Immature natural killer cell (primary cell): ENCODE measurements around the gene MRPL40. TPM values are rescaled to one million over a fixed set of nuclear protein-coding genes. Genes with fewer than 3 reads are reported as not detected.

Experiments
- DNase-seq, 3 donors: peaks; one replicate each; pipeline ENCODE4 v3.0.0; 2022; ENCODE audit warnings: mixed read lengths in 1 of 3
- H3K27ac Mint-ChIP-seq, 6 donors: one replicate each; pipeline ENCODE4 v1.8.0; 2020; ENCODE audit warnings: mixed read lengths in 6 of 6, mild to moderate bottlenecking in 5 of 6, inconsistent platforms in 4 of 6, moderate library complexity in 3 of 6
- H3K27me3 Mint-ChIP-seq, 3 donors: one replicate each; pipeline ENCODE4 v1.8.0; 2020 to 2021; ENCODE audit warnings: low read depth in 3 of 3, mild to moderate bottlenecking in 3 of 3, mixed read lengths in 3 of 3, moderate library complexity in 3 of 3, inconsistent platforms in 1 of 3
- H3K36me3 Mint-ChIP-seq, 3 donors: one replicate each; pipeline ENCODE4 v1.8.0; 2020; ENCODE audit warnings: mixed read lengths in 3 of 3, inconsistent platforms in 2 of 3, mild to moderate bottlenecking in 2 of 3
- H3K4me1 Mint-ChIP-seq, 2 donors: one replicate each; pipeline ENCODE4 v1.8.0; 2020; ENCODE audit warnings: inconsistent platforms in 2 of 2, mild to moderate bottlenecking in 2 of 2, mixed read lengths in 2 of 2, moderate library complexity in 1 of 2
- H3K4me3 Mint-ChIP-seq, 5 donors: one replicate each; pipeline ENCODE4 v1.8.0; 2020; ENCODE audit warnings: mild to moderate bottlenecking in 5 of 5, mixed read lengths in 5 of 5, inconsistent platforms in 3 of 5, moderate library complexity in 3 of 5
- H3K9me3 Mint-ChIP-seq, 6 donors: one replicate each; pipeline ENCODE4 v1.8.0; 2020; ENCODE audit warnings: mild to moderate bottlenecking in 6 of 6, mixed read lengths in 6 of 6, inconsistent platforms in 4 of 6, moderate library complexity in 3 of 6
- polyA plus RNA-seq, 3 donors: library from polyadenylated mRNA; unstranded; fragments of 300-500 nt; fragmentation: Illumina TruSeq; gene quantifications; one replicate each; pipeline ENCODE4 v1.2.3, GENCODE V29; 2021

The MRPL40 gene
- polyA plus RNA-seq, 3 donors from 2014 or later, result 64.7 to 85.1 (median 77.9) TPM

- no peaks in the 10 kb centered on the region for H3K9me3 Mint-ChIP-seq
- H3K27ac Mint-ChIP-seq, result peak overlapping the region; percentile 66 to 96 (median 77)
- no peak for DNase-seq
- peak overlapping the region in 2 of 5 donors; percentile 16 to 20 for H3K4me3 Mint-ChIP-seq
- peaks cover 54 to 80% of the 10 kb centered on the region in 2 donors for H3K4me1 Mint-ChIP-seq
- peaks cover 0 to 3% (median 0%) of the 10 kb centered on the region in 3 donors for H3K27me3 Mint-ChIP-seq
- peaks cover 5 to 24% (median 8%) of the 10 kb centered on the region in 3 donors for H3K36me3 Mint-ChIP-seq
These were observed 20.7 kb upstream of the MRPL40 start for GRCh38 chr22:19411690-19412045.

GRCh38 chr22:19412478-19412877 lies 19.9 kb upstream of the MRPL40 start:
- peak overlapping the region; percentile 69 to 96 (median 76) for H3K27ac Mint-ChIP-seq

DNA sequence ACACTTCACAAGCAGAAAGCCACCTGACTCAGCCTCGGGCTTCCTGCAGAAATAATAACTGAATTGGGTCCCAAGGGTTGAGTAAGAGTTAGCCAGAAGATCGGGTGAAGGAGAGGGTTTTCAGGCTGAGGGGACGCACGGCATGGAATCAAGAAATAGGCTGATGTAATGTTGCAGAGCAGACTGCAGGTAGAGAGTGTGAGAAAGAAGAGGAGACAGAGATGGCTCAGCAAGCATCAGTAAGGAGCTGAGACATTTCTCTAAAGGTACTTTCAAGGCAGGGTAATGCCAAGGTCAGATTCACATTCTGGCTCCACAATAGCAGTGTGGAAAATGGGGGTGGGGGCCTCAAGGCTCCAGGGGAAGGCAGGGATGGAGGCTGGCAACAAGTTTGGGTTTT lies 19.4 kb upstream of the MRPL40 start:
- peaks cover 67 to 82% of the 10 kb centered on the region in 2 donors for H3K4me1 Mint-ChIP-seq
- H3K4me3 Mint-ChIP-seq, result peak overlapping the region in 1 of 5 donors; percentile 24
- peaks cover 0 to 3% (median 0%) of the 10 kb centered on the region in 3 donors for H3K27me3 Mint-ChIP-seq
- H3K9me3 Mint-ChIP-seq, result no peaks in the 10 kb centered on the region
- H3K27ac Mint-ChIP-seq, result peak overlapping the region; percentile 69 to 96 (median 76)
- H3K36me3 Mint-ChIP-seq, result peaks cover 0 to 12% (median 5%) of the 10 kb centered on the region in 3 donors
- no peak for DNase-seq

More at GRCh38 chr22:19412478-19412877, 19.9 kb upstream of the MRPL40 start:
- peak overlapping the region in 2 of 5 donors; percentile 3 to 24 for H3K4me3 Mint-ChIP-seq
- H3K36me3 Mint-ChIP-seq, result peaks cover 3 to 16% (median 5%) of the 10 kb centered on the region in 3 donors
- no peak for DNase-seq
- no peaks in the 10 kb centered on the region for H3K9me3 Mint-ChIP-seq
- H3K4me1 Mint-ChIP-seq, result peaks cover 62 to 82% of the 10 kb centered on the region in 2 donors
- peaks cover 0 to 3% (median 0%) of the 10 kb centered on the region in 3 donors for H3K27me3 Mint-ChIP-seq

GRCh38 chr22:19419086-19419463 lies 13.3 kb upstream of the MRPL40 start:
- peaks cover 0 to 19% (median 16%) of the 10 kb centered on the region in 3 donors for H3K27me3 Mint-ChIP-seq
- peaks cover 93 to 100% of the 10 kb centered on the region in 2 donors for H3K4me1 Mint-ChIP-seq
- DNase-seq, result peak in 1 of 3 donors; percentile 21

DNA sequence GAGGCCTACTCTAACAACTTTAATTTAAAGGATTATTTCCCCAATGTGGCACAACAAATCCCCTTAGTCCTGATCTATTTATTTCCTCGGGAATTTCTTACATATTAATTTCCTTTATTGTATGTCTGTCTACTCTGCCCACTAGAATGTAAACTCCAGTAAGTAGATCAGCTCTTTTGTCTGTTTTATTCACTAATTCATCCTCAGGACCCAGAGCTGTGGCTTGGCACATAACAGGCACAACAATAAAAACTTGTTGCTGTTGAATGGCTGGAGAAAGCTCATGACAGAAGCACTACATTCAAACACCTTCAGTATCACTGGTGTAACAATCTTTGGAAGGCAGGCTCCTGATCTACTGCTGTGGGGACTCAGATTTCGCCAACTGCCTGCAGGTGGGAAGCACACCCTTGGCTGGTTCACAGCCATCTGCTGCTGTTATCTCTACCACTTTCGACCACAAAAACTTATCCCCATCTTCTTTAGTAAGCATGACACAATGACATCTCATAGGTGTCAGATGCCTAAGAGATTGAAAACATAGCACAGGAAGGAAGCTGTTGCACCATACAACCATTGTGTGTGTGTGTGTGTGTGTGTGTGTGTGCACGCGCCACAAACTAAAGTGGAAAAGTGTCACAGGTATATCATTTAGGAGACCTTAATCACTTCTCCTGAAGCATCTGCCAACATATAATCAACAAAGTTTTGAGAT lies 12.7 kb upstream of the MRPL40 start:
- no peaks in the 10 kb centered on the region for H3K9me3 Mint-ChIP-seq
- DNase-seq, result peak; percentile 79 to 87 (median 86)
- peaks cover 0 to 6% (median 0%) of the 10 kb centered on the region in 3 donors for H3K36me3 Mint-ChIP-seq
- peaks cover 0 to 19% (median 16%) of the 10 kb centered on the region in 3 donors for H3K27me3 Mint-ChIP-seq
- peak overlapping the region; percentile 76 to 81 (median 79) for H3K4me3 Mint-ChIP-seq
- H3K4me1 Mint-ChIP-seq, result peaks cover 95 to 100% of the 10 kb centered on the region in 2 donors
- peak overlapping the region; percentile 92 to 100 (median 98) for H3K27ac Mint-ChIP-seq

More at GRCh38 chr22:19419086-19419463, 13.3 kb upstream of the MRPL40 start:
- Mint-ChIP-seq H3K4me3 (peak overlapping the region; percentile 76 to 81 (median 79)), H3K36me3 (peaks cover 0 to 6% (median 0%) of the 10 kb centered on the region in 3 donors), H3K27ac (peak overlapping the region; percentile 92 to 100 (median 98)), H3K9me3 (no peaks in the 10 kb centered on the region)

DNA sequence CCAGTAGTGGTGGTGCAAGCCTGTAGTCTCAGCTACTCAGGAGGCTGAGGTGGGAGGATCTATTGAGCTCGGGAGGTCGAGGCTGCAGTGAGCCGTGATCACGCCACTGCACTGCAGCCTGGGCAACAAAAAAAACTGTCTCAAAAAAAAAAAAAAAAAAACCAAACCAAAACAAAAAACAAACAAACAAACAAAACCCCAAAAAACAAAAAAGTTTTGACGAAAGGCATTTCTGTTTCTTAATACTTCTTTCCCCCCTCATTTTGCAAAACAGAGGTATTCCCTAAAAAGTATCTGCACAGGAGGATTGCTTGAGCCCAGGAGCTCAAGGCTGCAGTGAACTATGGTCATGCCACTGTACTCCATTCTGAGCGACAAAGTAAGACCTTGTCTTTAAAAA lies 12.0 kb upstream of the MRPL40 start:
- Mint-ChIP-seq H3K27ac (peak overlapping the region; percentile 92 to 100 (median 98)), H3K4me1 (peaks cover 98 to 100% of the 10 kb centered on the region in 2 donors), H3K9me3 (no peaks in the 10 kb centered on the region), H3K4me3 (peak overlapping the region; percentile 76 to 81 (median 79)), H3K36me3 (peaks cover 0 to 6% (median 0%) of the 10 kb centered on the region in 3 donors), H3K27me3 (peaks cover 0 to 19% (median 16%) of the 10 kb centered on the region in 3 donors)
- no peak for DNase-seq

GRCh38 chr22:19422440-19423301 lies 9.7 kb upstream of the MRPL40 start:
- peaks cover 0 to 7% (median 4%) of the 10 kb centered on the region in 3 donors for H3K36me3 Mint-ChIP-seq
- H3K9me3 Mint-ChIP-seq, result no peaks in the 10 kb centered on the region
- peak overlapping the region; percentile 25 to 71 (median 61) for H3K4me3 Mint-ChIP-seq
- H3K27me3 Mint-ChIP-seq, result peaks cover 0 to 19% (median 16%) of the 10 kb centered on the region in 3 donors
- DNase-seq, result no peak
- peak overlapping the region; percentile 89 to 100 (median 98) for H3K27ac Mint-ChIP-seq
- peaks cover 96 to 100% of the 10 kb centered on the region in 2 donors for H3K4me1 Mint-ChIP-seq

- Mint-ChIP-seq H3K9me3 (no peaks in the 10 kb centered on the region), H3K27me3 (peaks cover 2 to 17% (median 14%) of the 10 kb centered on the region in 3 donors), H3K4me3 (peak overlapping the region in 1 of 5 donors; percentile 56), H3K4me1 (peaks cover 93 to 100% of the 10 kb centered on the region in 2 donors), H3K36me3 (peaks cover 6 to 11% (median 9%) of the 10 kb centered on the region in 3 donors), H3K27ac (peak overlapping the region; percentile 67 to 100 (median 98))
- no peak for DNase-seq
These were observed 8.2 kb upstream of the MRPL40 start for GRCh38 chr22:19424186-19424500.

DNA sequence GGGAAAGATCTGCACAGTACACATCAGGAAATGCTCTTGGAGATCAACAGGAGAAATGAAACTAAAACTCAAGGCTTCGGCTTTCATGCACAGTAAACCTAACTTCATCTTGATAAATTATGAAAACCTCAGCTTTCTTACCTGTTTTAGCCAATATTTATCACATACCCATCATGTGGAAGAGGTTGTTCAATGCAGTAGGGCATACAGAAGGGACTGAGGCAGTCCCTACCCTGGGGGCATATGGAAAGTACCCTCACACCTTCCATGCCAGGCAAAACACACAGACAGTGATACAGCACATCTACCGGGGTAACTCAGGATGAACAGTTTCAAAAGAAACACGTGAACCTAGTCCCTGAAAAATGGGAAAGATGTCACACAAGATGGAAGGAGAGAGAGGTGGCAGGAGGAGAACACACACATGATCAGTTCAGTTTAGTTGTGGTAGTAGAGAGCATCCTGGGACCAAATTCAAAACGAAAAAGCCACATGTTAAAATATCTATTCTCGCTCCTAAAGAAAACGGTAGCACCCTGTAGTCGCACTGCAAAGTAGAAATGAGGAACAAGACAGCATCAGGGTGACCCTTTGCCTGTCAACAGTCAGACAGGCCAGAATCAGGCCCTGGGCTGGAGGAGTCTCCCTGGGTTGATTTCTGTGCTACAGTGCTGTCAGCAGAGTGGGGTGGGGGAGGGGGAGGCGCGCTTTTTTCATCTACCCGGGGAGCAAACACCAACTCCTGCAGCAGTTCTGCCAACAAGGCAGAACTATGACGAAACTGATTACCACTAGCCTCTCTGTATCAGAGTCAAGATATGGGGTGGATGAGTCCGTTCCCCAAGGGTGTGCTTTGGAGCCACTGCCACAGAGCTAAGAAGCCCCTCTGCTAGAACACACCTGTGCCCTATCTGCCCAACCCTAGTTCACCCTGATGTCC lies 2.1 kb upstream of the MRPL40 start:
- H3K4me1 Mint-ChIP-seq, result peaks cover 65 to 72% of the 10 kb centered on the region in 2 donors
- peak; percentile 56 to 69 (median 64) for DNase-seq
- peak overlapping the region; percentile 92 to 100 (median 96) for H3K27ac Mint-ChIP-seq
- peaks cover 6 to 11% (median 9%) of the 10 kb centered on the region in 3 donors for H3K36me3 Mint-ChIP-seq
- peak overlapping the region; percentile 88 to 94 (median 92) for H3K4me3 Mint-ChIP-seq
- peaks cover 14 to 20% (median 14%) of the 10 kb centered on the region in 3 donors for H3K27me3 Mint-ChIP-seq
- no peaks in the 10 kb centered on the region for H3K9me3 Mint-ChIP-seq

DNA sequence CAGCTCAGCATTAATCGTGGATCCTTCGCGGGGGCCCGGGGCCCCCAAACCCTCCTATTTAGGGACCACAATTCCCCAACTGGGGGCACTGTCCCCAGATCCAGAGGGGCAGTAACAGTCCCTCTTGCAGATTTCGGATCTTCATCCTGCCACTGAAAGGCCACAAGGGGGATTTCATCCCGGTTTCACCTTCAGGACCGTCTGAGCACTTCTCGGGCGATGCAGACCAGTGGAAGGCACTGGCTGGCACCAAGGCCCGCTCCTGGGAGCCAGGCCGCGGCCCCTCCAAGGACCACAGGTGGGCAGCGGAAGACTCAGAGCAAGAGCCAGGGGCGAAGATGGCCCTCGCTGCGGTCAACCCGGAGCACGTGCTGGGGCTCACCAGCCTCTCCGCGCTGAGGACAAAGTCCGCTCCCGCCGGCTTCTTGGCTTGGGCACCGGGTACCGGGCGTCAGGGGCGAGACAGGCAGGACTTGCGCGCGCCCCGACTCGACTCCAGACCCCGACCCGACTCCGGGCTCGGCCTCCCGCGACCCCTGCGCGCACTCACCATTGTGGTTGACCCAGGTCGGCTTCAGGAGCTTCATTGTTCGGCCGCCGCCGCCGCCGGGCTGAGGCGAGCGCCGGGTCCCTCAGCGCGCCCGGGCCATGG lies 1.3 kb upstream of the MRPL40 start:
- peaks cover 14 to 20% (median 14%) of the 10 kb centered on the region in 3 donors for H3K27me3 Mint-ChIP-seq
- H3K4me3 Mint-ChIP-seq, result peak overlapping the region; percentile 88 to 94 (median 92)
- no peaks in the 10 kb centered on the region for H3K9me3 Mint-ChIP-seq
- peaks cover 6 to 11% (median 7%) of the 10 kb centered on the region in 3 donors for H3K36me3 Mint-ChIP-seq
- H3K4me1 Mint-ChIP-seq, result peaks cover 60 to 64% of the 10 kb centered on the region in 2 donors
- H3K27ac Mint-ChIP-seq, result peak overlapping the region; percentile 92 to 100 (median 96)
- DNase-seq, result peak; percentile 44 to 50 (median 45)

GRCh38 chr22:19431649-19432132 lies 654 bp upstream of the MRPL40 start, which contains the start of gene HIRA:
TSS of gene HIRA (minus strand) at chr22:19431733. CDS start at chr22:19431476, 257 bp downstream.
- peaks cover 14 to 20% (median 14%) of the 10 kb centered on the region in 3 donors for H3K27me3 Mint-ChIP-seq
- peak within 1 kb of the TSS; percentile 90 to 94 (median 92) for H3K4me3 Mint-ChIP-seq
- H3K9me3 Mint-ChIP-seq, result no peaks in the 10 kb centered on the region
- peak; percentile 83 to 88 (median 87) for DNase-seq
- H3K27ac Mint-ChIP-seq, result peak within 1 kb of the TSS; percentile 93 to 100 (median 96)
- peaks cover 53 to 57% of the 10 kb centered on the region in 2 donors for H3K4me1 Mint-ChIP-seq
- peaks cover 5 to 11% (median 6%) of the 10 kb centered on the region in 3 donors for H3K36me3 Mint-ChIP-seq

DNA sequence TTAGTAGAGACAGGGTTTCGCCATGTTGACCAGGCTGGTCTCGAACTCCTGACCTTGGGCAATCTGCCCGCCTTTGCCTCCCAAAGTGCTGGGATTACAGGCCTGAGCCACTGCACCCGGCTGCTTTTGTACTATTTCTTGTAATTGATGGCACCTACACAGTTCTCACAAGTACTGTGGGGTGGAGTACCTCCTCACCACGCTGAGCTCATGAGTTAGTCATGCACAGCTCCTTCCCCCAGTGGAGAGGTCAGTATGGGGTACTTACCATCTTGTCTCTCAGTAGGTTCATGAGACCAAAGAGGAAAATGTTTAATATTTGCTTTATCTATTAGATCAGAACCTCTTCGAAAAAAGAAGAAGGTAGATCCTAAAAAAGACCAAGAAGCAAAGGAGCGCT lies 2.1 kb downstream of the MRPL40 start:
- H3K4me1 Mint-ChIP-seq, result peaks cover 30 to 33% of the 10 kb centered on the region in 2 donors
- peaks cover 0 to 3% (median 0%) of the 10 kb centered on the region in 3 donors for H3K36me3 Mint-ChIP-seq
- DNase-seq, result no peak
- peaks cover 12 to 20% (median 14%) of the 10 kb centered on the region in 3 donors for H3K27me3 Mint-ChIP-seq
- peak overlapping the region in 4 of 6 donors; percentile 66 to 90 (median 72) for H3K27ac Mint-ChIP-seq
- no peaks in the 10 kb centered on the region for H3K9me3 Mint-ChIP-seq
- peak overlapping the region; percentile 42 to 64 (median 44) for H3K4me3 Mint-ChIP-seq
